Gastrocnemius medialis (tissue), 4 donors: Measurements from ENCODE around the gene MYH7B.

Source experiments
- POLR2A ChIP-seq, 2 donors: fragments of 450-650 bp; IDR thresholded peaks; one replicate each; pipeline ENCODE4 v1.6.1; 2017; ENCODE audit warnings: antibody characterized with exemption in 2 of 2, mild to moderate bottlenecking in 2 of 2, moderate library complexity in 2 of 2
- TF ChIP-seq, protein P1 (sequence below), 5 experiments: fragments of 450-650 bp in 3 of 5; fragments of 200-600 bp in 2 of 5; sonication (generic) in 2 of 5; IDR thresholded peaks in 4 of 5; conservative IDR thresholded peaks in 1 of 5; 1 replicate in 4 of 5; 2 replicates in 1 of 5; pipeline ENCODE4 v1.5.1; 2016 to 2019; ENCODE audit warnings: antibody characterized with exemption in 5 of 5, mild to moderate bottlenecking in 3 of 5, moderate library complexity in 3 of 5

DNA sequence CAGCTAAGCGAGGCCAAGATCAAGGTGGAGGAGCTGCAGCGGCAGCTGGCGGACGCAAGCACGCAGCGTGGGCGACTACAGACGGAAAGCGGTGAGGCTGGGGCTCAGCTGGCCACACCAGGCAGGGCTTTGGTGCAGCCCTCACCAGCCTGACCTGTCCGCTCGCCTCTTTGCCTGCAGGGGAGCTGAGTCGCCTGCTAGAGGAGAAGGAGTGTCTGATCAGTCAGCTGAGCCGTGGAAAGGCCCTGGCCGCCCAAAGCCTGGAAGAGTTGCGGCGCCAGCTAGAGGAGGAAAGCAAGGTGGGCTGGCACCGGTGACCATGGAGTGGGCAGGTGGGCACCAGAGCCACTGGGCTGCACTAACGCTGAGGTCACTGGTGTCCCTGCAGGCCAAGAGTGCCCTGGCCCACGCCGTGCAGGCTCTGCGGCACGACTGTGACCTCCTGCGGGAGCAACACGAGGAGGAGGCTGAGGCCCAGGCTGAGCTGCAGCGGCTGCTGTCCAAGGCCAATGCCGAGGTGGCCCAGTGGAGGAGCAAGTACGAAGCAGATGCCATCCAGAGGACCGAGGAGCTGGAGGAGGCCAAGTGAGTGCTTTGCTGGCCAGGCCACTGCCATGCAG lies 42.8 kb downstream of the MYH7B start:
- TF ChIP-seq POLR2A (IDR thresholded peaks at IDR 0.05): no peak
- TF ChIP-seq, protein P1, sequence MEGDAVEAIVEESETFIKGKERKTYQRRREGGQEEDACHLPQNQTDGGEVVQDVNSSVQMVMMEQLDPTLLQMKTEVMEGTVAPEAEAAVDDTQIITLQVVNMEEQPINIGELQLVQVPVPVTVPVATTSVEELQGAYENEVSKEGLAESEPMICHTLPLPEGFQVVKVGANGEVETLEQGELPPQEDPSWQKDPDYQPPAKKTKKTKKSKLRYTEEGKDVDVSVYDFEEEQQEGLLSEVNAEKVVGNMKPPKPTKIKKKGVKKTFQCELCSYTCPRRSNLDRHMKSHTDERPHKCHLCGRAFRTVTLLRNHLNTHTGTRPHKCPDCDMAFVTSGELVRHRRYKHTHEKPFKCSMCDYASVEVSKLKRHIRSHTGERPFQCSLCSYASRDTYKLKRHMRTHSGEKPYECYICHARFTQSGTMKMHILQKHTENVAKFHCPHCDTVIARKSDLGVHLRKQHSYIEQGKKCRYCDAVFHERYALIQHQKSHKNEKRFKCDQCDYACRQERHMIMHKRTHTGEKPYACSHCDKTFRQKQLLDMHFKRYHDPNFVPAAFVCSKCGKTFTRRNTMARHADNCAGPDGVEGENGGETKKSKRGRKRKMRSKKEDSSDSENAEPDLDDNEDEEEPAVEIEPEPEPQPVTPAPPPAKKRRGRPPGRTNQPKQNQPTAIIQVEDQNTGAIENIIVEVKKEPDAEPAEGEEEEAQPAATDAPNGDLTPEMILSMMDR (IDR thresholded peaks at IDR 0.05 in 4 of 5, conservative IDR thresholded peaks at IDR 0.05 in 1 of 5): no peak
